Activated CD8-positive, alpha-beta T cell treated with anti-CD3 and anti-CD28 coated beads, Interleukin-2, amount 10 ng/mL, durations not matched to agents 7 days and 5 days (primary cell): ENCODE data around the gene MYO10. TPM values are rescaled to one million over a fixed set of nuclear protein-coding genes. Genes with fewer than 3 reads are reported as not detected.
"Not testable (repeated sequence)": the region's sequence is repeated elsewhere in the genome, so short reads cannot be mapped to it uniquely, and the experiment has no call there.

Experiments
- ATAC-seq: fragments of 150-1000 bp; cut with Tn5 transposase; one replicate; pipeline ENCODE4 v1.10.0; 2021; ENCODE audit warnings: moderate library complexity
- CTCF ChIA-PET: fragments of 350-600 bp; sonication (Branson Sonifier 250); formaldehyde crosslinking; loops from one replicate; lab custom pipeline; 2021; ENCODE audit warnings: antibody characterized with exemption; lab: Charles Lee
- POLR2A ChIA-PET: fragments of 350-600 bp; sonication (Branson Sonifier 250); formaldehyde crosslinking; loops from one replicate; lab custom pipeline; 2021; ENCODE audit warnings: antibody characterized with exemption; lab: Charles Lee
- DNase-seq: peaks from one replicate; pipeline ENCODE4 v3.0.0-alpha.2; 2020
- H3K27ac Mint-ChIP-seq: one replicate; pipeline ENCODE4 v1.8.0; 2021; ENCODE audit warnings: mild to moderate bottlenecking, mixed read lengths
- H3K27me3 Mint-ChIP-seq: one replicate; pipeline ENCODE4 v1.8.0; 2021; ENCODE audit warnings: low read depth, mixed read lengths
- H3K36me3 Mint-ChIP-seq: one replicate; pipeline ENCODE4 v1.8.0; 2021; ENCODE audit warnings: low read depth, mixed read lengths
- H3K4me1 Mint-ChIP-seq: one replicate; pipeline ENCODE4 v1.8.0; 2021; ENCODE audit warnings: low read depth, mixed read lengths
- H3K4me3 Mint-ChIP-seq: one replicate; pipeline ENCODE4 v1.8.0; 2021; ENCODE audit warnings: mild to moderate bottlenecking, mixed read lengths
- H3K9me3 Mint-ChIP-seq: one replicate; pipeline ENCODE4 v1.8.0; 2022; ENCODE audit warnings: mixed read lengths; ENCODE audit not compliant: insufficient read depth
- total RNA-seq, 2 experiments: library from RNA; stranded (reverse); gene quantifications; one replicate each; pipeline ENCODE4 v1.2.3, GENCODE V29; 2021

MYO10 gene
- total RNA-seq: not detected

- ChIA-PET POLR2A (no interaction called here), CTCF (no interaction called here)
- H3K4me3 Mint-ChIP-seq: peak within 1 kb of the TSS; percentile 60
- H3K4me1 Mint-ChIP-seq: peaks cover 10% of the 10 kb centered on the region
- DNase-seq (peak; percentile 60), ATAC-seq (peak; percentile 86)
- no peaks in the 10 kb centered on the region for H3K36me3 Mint-ChIP-seq
- no peak within 1 kb of the TSS for H3K27ac Mint-ChIP-seq
- H3K27me3 Mint-ChIP-seq: peaks cover 55% of the 10 kb centered on the region
- no peaks in the 10 kb centered on the region for H3K9me3 Mint-ChIP-seq
Observed at GRCh38 chr5:16936150-16936988, at the start of gene MYO10. MYO10 (minus strand) TSS chr5:16936288; CDS start chr5:16935808, 480 bp downstream.

GRCh38 chr5:16985304-16985703, 49.2 kb upstream of the MYO10 start:
- H3K4me1 Mint-ChIP-seq, H3K9me3 Mint-ChIP-seq, H3K27ac Mint-ChIP-seq, H3K36me3 Mint-ChIP-seq, DNase-seq, H3K4me3 Mint-ChIP-seq, CTCF ChIA-PET, POLR2A ChIA-PET, ATAC-seq, H3K27me3 Mint-ChIP-seq: not testable (repeated sequence)

- ATAC-seq: no peak
- no peaks in the 10 kb centered on the region for H3K4me1 Mint-ChIP-seq
- no peak overlapping the region for H3K4me3 Mint-ChIP-seq
- no peak for DNase-seq
- POLR2A ChIA-PET: no interaction called here
- H3K36me3 Mint-ChIP-seq: no peaks in the 10 kb centered on the region
- no peaks in the 10 kb centered on the region for H3K27me3 Mint-ChIP-seq
- no peaks in the 10 kb centered on the region for H3K9me3 Mint-ChIP-seq
- H3K27ac Mint-ChIP-seq: no peak overlapping the region
- CTCF ChIA-PET: no interaction called here
Observed at GRCh38 chr5:16983972-16984371, 47.9 kb upstream of the MYO10 start.

GRCh38 chr5:16983022-16983639, 47.0 kb upstream of the MYO10 start:
- Mint-ChIP-seq H3K36me3 (no peaks in the 10 kb centered on the region), H3K9me3 (no peaks in the 10 kb centered on the region), H3K27me3 (no peaks in the 10 kb centered on the region), H3K4me1 (no peaks in the 10 kb centered on the region), H3K27ac (no peak overlapping the region), H3K4me3 (no peak overlapping the region)
- DNase-seq (no peak), ATAC-seq (no peak)
- CTCF ChIA-PET: no interaction called here
- POLR2A ChIA-PET: no interaction called here

- ChIA-PET POLR2A (no interaction called here), CTCF (no interaction called here)
- Mint-ChIP-seq H3K27me3 (no peaks in the 10 kb centered on the region), H3K36me3 (no peaks in the 10 kb centered on the region), H3K4me3 (no peak overlapping the region), H3K4me1 (no peaks in the 10 kb centered on the region), H3K9me3 (no peaks in the 10 kb centered on the region), H3K27ac (no peak overlapping the region)
- DNase-seq: no peak
- ATAC-seq: no peak
Observed at GRCh38 chr5:16981700-16982099, 45.6 kb upstream of the MYO10 start.

GRCh38 chr5:16980983-16981382, 44.9 kb upstream of the MYO10 start:
- ChIA-PET CTCF (no interaction called here), POLR2A (no interaction called here)
- H3K36me3 Mint-ChIP-seq: no peaks in the 10 kb centered on the region

GRCh38 chr5:16978296-16978695, 42.2 kb upstream of the MYO10 start:
- ChIA-PET POLR2A (no interaction called here), CTCF (no interaction called here)
- Mint-ChIP-seq H3K36me3 (no peaks in the 10 kb centered on the region), H3K27ac (no peak overlapping the region), H3K9me3 (no peaks in the 10 kb centered on the region), H3K4me3 (no peak overlapping the region), H3K27me3 (no peaks in the 10 kb centered on the region), H3K4me1 (no peaks in the 10 kb centered on the region)
- ATAC-seq (no peak), DNase-seq (no peak)

More at GRCh38 chr5:16980983-16981382, 44.9 kb upstream of the MYO10 start:
- DNase-seq: no peak
- Mint-ChIP-seq H3K4me3 (no peak overlapping the region), H3K9me3 (no peaks in the 10 kb centered on the region), H3K27me3 (no peaks in the 10 kb centered on the region), H3K4me1 (no peaks in the 10 kb centered on the region), H3K27ac (no peak overlapping the region)
- no peak for ATAC-seq

- POLR2A ChIA-PET: no interaction called here
- Mint-ChIP-seq H3K4me1 (no peaks in the 10 kb centered on the region), H3K4me3 (no peak overlapping the region), H3K27me3 (no peaks in the 10 kb centered on the region), H3K36me3 (no peaks in the 10 kb centered on the region), H3K27ac (no peak overlapping the region), H3K9me3 (no peaks in the 10 kb centered on the region)
- ATAC-seq (no peak), DNase-seq (no peak)
- CTCF ChIA-PET: interaction anchor here (0.7 to 1.0 kb wide), 2 partner anchors 156 to 823 kb away, joined by 3 read pairs; no protein-coding TSS in a partner anchor
Observed at GRCh38 chr5:16976625-16977008, 40.5 kb upstream of the MYO10 start.

- no peak overlapping the region for H3K4me3 Mint-ChIP-seq
- no peaks in the 10 kb centered on the region for H3K9me3 Mint-ChIP-seq
- no peak overlapping the region for H3K27ac Mint-ChIP-seq
- H3K4me1 Mint-ChIP-seq: no peaks in the 10 kb centered on the region
- H3K27me3 Mint-ChIP-seq: no peaks in the 10 kb centered on the region
- ATAC-seq (no peak), DNase-seq (no peak)
- ChIA-PET POLR2A (no interaction called here), CTCF (interaction anchor here (0.7 to 1.0 kb wide), 2 partner anchors 157 to 822 kb away, joined by 3 read pairs; no protein-coding TSS in a partner anchor)
- no peaks in the 10 kb centered on the region for H3K36me3 Mint-ChIP-seq
Observed at GRCh38 chr5:16975950-16976624, 40.0 kb upstream of the MYO10 start.

GRCh38 chr5:16974981-16975380, 38.9 kb upstream of the MYO10 start:
- Mint-ChIP-seq H3K36me3 (no peaks in the 10 kb centered on the region), H3K27me3 (no peaks in the 10 kb centered on the region), H3K4me1 (no peaks in the 10 kb centered on the region), H3K4me3 (no peak overlapping the region), H3K9me3 (no peaks in the 10 kb centered on the region), H3K27ac (no peak overlapping the region)
- CTCF ChIA-PET: no interaction called here
- DNase-seq (no peak), ATAC-seq (no peak)
- POLR2A ChIA-PET: no interaction called here

- Mint-ChIP-seq H3K27ac (no peak overlapping the region), H3K27me3 (no peaks in the 10 kb centered on the region), H3K36me3 (no peaks in the 10 kb centered on the region), H3K4me3 (no peak overlapping the region), H3K9me3 (no peaks in the 10 kb centered on the region), H3K4me1 (no peaks in the 10 kb centered on the region)
- CTCF ChIA-PET: no interaction called here
- ATAC-seq (no peak), DNase-seq (no peak)
- POLR2A ChIA-PET: no interaction called here
Observed at GRCh38 chr5:16970826-16971225, 34.7 kb upstream of the MYO10 start.

- no peaks in the 10 kb centered on the region for H3K27me3 Mint-ChIP-seq
- ChIA-PET POLR2A (no interaction called here), CTCF (no interaction called here)
- no peaks in the 10 kb centered on the region for H3K9me3 Mint-ChIP-seq
- ATAC-seq (no peak), DNase-seq (no peak)
- H3K27ac Mint-ChIP-seq: no peak overlapping the region
- no peak overlapping the region for H3K4me3 Mint-ChIP-seq
- no peaks in the 10 kb centered on the region for H3K4me1 Mint-ChIP-seq
- H3K36me3 Mint-ChIP-seq: no peaks in the 10 kb centered on the region
Observed at GRCh38 chr5:16970260-16970659, 34.2 kb upstream of the MYO10 start.
